Right ventricle myocardium inferior (tissue), 1 donor: ENCODE data around the gene ZNF716. TPM values are rescaled to one million over a fixed set of nuclear protein-coding genes. Genes with fewer than 3 reads are reported as not detected.
"Not testable (repeated sequence)": the region's sequence is repeated elsewhere in the genome, so short reads cannot be mapped to it uniquely, and the experiment has no call there.

Experiments
- ATAC-seq: fragments of 200-7000 bp; cut with Tn5 transposase; one replicate; pipeline ENCODE4 v1.9.1; 2020; ENCODE audit warnings: mild to moderate bottlenecking, moderate library complexity
- DNase-seq: peaks from one replicate; pipeline ENCODE4 v3.0.0; 2021; ENCODE audit errors: missing footprints
- intact Hi-C: fragments of 100-400 bp; cut with DNase I; formaldehyde crosslinking; loops from one replicate; pipeline ENCODE4 v1.11.0; 2022
- total RNA-seq: library from RNA; stranded (reverse); fragmentation: NEBNext Ultra II Directional; extraction: Animal tissue kit (Norgen Biotek cat#: 25700); gene quantifications from one replicate; pipeline ENCODE4 v1.2.1, GENCODE V29; 2021
- donor health status: DM: no; HTN: yes; CAD: no; lungs with severe emphysema.

Gene ZNF716
- total RNA-seq, 1 donor from 2014 or later = not detected

DNA sequence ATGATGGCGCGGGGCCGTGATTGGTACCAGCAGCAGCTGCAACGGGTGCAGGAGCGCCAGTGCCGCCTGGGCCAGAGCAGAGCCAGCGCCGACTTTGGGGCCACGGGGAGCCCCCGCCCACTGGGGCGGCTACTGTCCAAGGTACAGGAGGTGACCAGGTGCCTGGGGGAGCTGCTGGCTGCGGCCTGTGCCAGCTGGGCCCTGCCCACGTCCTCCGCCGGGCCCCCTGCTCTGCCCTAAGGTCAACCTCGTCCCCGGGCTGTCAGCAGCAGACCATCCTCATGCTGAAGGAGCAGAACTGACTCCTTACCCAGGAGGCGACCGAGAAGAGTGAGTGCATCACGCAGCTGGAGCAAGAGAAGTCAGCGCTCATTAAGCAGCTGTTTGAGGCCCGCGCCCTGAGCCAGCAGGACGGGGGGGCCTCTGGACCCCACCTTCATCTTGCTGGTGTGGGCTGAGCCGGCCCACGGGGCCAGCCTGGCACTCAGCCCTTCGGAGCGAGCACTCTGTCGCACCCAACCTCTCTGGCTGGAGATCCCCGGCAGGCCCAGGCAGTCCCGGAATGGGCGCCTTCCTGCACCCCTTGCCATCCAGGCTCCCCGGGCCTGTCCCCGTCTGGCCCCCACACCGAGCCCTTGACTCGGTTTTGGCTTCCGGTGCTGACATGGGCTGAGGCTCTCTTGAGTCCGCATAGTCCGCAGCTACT is 24.6 kb upstream of the ZNF716 start:
- DNase-seq (no peak), ATAC-seq (no peak)
- intact Hi-C loops = no loop called here

- intact Hi-C loops = no loop called here
- DNase-seq (no peak), ATAC-seq (no peak)
Observed at GRCh38 chr7:57425969-57426628, 23.9 kb upstream of the ZNF716 start.

- intact Hi-C loops = no loop called here
- ATAC-seq (no peak), DNase-seq (no peak)
Observed at GRCh38 chr7:57426629-57427003, 23.4 kb upstream of the ZNF716 start.

DNA sequence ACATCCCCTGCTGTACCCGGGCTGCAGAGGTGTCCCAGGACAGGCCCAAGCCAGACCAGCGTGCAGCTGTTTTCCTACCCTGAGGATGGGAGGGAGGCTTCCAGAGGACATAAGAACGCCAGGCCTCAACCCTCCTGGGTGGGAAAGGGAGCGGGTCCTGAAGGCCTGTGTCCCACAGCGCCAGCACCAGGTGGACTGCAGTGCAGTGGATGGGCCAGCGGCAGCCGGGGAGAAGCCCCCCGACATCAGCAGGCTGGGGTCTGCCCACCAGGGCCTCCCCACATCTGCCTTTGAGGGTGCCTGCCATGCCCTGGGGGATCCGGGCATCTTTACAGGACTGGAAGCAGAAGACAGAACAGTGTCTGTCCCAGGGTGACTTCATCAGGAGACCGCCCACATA is 22.8 kb upstream of the ZNF716 start:
- intact Hi-C loops = no loop called here
- no peak for DNase-seq

DNA sequence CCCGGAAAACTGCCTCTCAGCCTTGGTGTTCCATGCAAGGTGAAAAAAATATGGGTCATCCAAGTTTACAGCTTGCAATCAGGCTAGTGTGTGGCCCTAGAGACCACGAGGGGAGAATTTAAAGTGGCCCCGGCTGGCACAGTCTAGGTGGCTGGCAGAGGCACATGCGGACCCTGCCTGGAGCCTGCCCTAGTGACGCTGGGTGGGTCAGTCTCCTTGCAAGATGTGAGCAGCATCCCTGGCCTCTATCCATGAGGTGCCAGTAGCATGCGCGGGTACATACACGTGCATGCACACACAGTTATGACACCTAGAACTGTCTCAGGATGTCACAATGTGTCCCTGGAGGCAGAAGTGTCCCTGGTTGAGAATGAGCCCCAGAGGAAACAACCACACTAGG is 22.4 kb upstream of the ZNF716 start:
- no peak for DNase-seq
- no peak for ATAC-seq
- intact Hi-C loops = no loop called here

More for the DNA sequence above, 22.8 kb upstream of the ZNF716 start:
- ATAC-seq = no peak

GRCh38 chr7:57432583-57432982 is 17.4 kb upstream of the ZNF716 start:
- no peak for DNase-seq
- ATAC-seq = no peak
- intact Hi-C loops = no loop called here

- DNase-seq (no peak), ATAC-seq (no peak)
- intact Hi-C loops = no loop called here
Observed at GRCh38 chr7:57437581-57437980, 12.4 kb upstream of the ZNF716 start.

GRCh38 chr7:57438244-57438643 is 11.7 kb upstream of the ZNF716 start:
- no peak for ATAC-seq
- no peak for DNase-seq
- intact Hi-C loops = no loop called here

DNA sequence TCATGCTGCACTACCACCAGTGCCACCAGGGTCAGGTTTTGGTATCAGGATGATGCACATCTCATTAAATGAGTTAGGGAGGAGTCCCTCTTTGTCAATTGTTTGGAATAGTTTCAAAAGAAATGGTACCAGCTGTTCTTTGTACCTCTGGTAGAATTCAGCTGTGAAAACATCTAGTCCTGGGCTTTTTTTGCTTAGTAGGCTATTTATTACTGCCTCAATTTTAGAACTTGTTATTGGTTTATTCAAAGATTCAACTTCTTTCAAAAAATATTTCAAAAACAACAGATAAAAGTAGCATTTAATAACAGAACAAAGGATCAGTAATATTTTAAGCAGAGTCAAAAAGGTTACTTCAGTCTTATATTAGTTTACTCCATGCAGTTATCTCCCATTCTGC is 6.4 kb upstream of the ZNF716 start:
- ATAC-seq (no peak), DNase-seq (no peak)
- intact Hi-C loops = no loop called here

DNA sequence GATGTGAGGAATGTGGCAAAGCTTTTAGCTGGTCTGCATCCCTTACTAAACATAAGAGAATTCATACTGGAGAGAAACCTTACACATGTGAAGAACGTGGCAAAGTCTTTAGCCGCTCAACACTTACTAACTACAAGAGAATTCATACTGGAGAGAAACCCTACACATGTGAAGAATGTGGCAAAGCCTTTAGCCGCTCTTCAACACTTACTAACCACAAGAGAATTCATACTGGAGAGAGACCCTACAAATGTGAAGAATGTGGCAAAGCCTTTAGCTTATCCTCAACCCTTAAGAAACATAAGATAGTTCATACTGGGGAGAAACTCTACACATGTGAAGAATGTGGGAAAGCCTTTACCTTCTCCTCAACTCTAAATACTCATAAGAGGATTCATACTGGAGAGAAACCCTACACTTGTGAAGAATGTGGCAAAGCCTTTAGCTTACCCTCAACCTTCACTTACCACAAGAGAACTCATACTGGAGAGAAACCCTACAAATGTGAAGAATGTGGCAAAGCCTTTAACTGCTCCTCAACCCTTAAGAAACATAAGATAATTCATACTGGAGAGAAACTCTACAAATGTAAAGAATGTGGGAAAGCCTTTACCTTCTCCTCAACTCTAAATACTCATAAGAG is 19.3 kb downstream of the ZNF716 start:
- intact Hi-C loops, DNase-seq, ATAC-seq: not testable (repeated sequence)

DNA sequence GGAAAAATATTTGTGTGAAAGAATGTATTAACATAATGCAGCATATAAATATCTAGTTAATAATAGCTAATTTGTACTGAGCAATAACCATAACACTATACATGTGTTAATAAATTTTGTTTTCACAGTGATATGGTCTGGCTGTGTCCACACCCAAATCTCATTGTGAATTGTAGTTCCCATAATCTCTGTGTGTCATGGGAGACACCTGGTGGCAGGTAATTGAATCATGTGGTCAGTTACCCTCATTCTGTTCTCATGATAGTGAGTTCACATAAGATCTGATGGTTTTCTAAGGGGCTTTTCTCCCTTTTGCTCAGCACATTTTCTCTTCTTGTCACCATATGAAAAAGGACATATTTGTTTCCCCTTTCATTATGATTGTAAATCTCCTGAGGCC is 30.3 kb downstream of the ZNF716 start:
- DNase-seq, ATAC-seq, intact Hi-C loops: not testable (repeated sequence)

GRCh38 chr7:57485022-57485421 is 35.0 kb downstream of the ZNF716 start:
- intact Hi-C loops, DNase-seq, ATAC-seq: not testable (repeated sequence)

DNA sequence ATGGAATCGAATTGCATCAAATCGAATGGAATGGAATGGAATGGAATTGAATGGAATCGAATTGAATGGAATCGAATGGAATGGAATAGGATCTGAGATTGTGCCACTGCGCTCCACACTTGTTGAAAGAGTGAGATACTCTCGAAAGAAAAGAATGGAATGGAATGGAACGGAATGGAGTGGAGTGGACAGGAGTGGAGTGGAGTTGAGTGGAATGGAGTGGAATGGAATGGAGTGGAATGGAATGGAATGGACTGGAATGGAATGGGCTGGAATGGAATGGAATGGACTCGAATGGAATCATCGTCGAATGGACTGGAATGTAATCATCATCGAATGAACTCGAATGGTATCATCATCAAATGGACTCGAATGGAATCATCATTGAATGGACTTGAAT is 38.0 kb downstream of the ZNF716 start:
- ATAC-seq = no peak
- no peak for DNase-seq
- intact Hi-C loops = no loop called here

GRCh38 chr7:57495111-57495510 is 45.1 kb downstream of the ZNF716 start:
- intact Hi-C loops, ATAC-seq, DNase-seq: not testable (repeated sequence)

DNA sequence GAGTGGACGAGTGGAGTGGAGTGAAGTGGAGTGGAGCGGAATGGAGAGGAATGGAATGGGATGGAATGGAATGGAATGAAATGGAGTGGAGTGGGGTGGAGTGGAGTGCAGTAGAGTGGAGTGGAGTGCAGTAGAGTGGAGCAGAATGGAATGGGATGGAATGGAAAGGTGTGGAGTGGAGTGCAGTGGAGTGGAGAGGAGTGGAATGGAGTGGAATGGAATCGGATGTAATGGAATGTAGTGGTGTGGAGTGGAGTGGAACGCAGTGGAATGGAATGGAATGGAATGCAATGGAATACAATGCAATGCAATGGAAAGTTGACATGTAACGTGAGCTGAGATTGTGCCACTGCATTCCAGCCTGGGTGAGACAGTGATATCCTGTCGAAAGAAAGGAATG is 46.4 kb downstream of the ZNF716 start:
- DNase-seq (no peak), ATAC-seq (no peak)
- intact Hi-C loops = no loop called here

DNA sequence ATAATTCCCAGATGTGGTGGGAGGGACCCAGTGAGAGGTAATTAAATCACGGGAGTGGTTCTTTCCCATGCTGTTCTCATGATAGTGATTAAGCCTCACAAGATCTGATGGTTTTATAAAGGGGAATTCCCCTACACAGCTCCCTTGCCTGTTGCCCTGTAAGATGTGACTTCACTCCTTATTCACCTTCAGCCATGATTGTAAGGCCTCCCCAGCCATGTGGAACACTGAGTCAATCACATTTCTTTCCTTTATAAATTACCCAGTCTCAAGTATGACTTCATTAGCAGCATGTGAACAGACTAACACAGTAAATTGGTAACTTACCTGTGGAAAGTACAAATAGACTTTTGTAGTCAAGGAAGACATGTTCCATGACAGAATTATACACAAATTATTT is 55.2 kb downstream of the ZNF716 start:
- intact Hi-C loops = no loop called here
- ATAC-seq (no peak), DNase-seq (no peak)
